Lower leg skin (tissue), 3 donors: ENCODE data around the gene TMPRSS6.

Source experiments
- CTCF ChIP-seq, 3 donors: fragments of 450-650 bp; IDR thresholded peaks; one replicate each; pipeline ENCODE4 v1.5.1; 2016; ENCODE audit warnings: antibody characterized with exemption in 3 of 3, mild to moderate bottlenecking in 3 of 3, moderate library complexity in 2 of 3
- POLR2A ChIP-seq, 2 donors: fragments of 450-650 bp; IDR thresholded peaks; one replicate each; pipeline ENCODE4 v1.6.1; 2016 to 2017; ENCODE audit warnings: antibody characterized with exemption in 2 of 2, mild to moderate bottlenecking in 1 of 2, moderate library complexity in 1 of 2

GRCh38 chr22:37070334-37070733, 39.2 kb downstream of the TMPRSS6 start:
- no peak for TF ChIP-seq POLR2A (IDR thresholded peaks at IDR 0.05)
- TF ChIP-seq CTCF (IDR thresholded peaks at IDR 0.05): no peak
